Lower lobe of right lung (tissue), 2 donors: ENCODE data around the gene NDUFS3. TPM values are rescaled to one million over a fixed set of nuclear protein-coding genes. Genes with fewer than 3 reads are reported as not detected.
"Not testable (repeated sequence)": the region's sequence is repeated elsewhere in the genome, so short reads cannot be mapped to it uniquely, and the experiment has no call there.

Experiments
- ATAC-seq, 2 donors: fragments of 200-7000 bp; cut with Tn5 transposase; one replicate each; pipeline ENCODE4 v1.9.1; 2020 to 2022; ENCODE audit warnings: mild to moderate bottlenecking in 2 of 2, moderate library complexity in 2 of 2
- DNase-seq: peaks from one replicate; pipeline ENCODE4 v3.0.0-alpha.2; 2020
- H3K27ac ChIP-seq: fragments of 200-600 bp; one replicate; pipeline ENCODE4 v1.8.0; 2022
- H3K27me3 ChIP-seq: fragments of 200-600 bp; one replicate; pipeline ENCODE4 v1.8.0; 2022; ENCODE audit warnings: low read depth
- H3K36me3 ChIP-seq: fragments of 200-600 bp; one replicate; pipeline ENCODE4 v1.8.0; 2022; ENCODE audit warnings: mild to moderate bottlenecking
- H3K4me1 ChIP-seq: fragments of 200-600 bp; one replicate; pipeline ENCODE4 v1.8.0; 2022
- H3K4me3 ChIP-seq: fragments of 200-600 bp; one replicate; pipeline ENCODE4 v1.8.0; 2022; ENCODE audit warnings: mild to moderate bottlenecking
- H3K9me3 ChIP-seq: fragments of 200-600 bp; one replicate; pipeline ENCODE4 v1.8.0; 2022
- CTCF ChIP-seq: fragments of 200-600 bp; IDR thresholded peaks from one replicate; pipeline ENCODE4 v1.8.0; 2022; ENCODE audit warnings: antibody characterized with exemption, mild to moderate bottlenecking
- intact Hi-C: fragments of 100-400 bp; cut with DNase I; formaldehyde crosslinking; loops from one replicate; pipeline ENCODE4 v1.11.0; 2022
- long read RNA-seq: library from polyadenylated mRNA; unstranded; transcript quantifications from one replicate; pipeline ENCODE4 v2.0.0, GENCODE V29; 2021
- total RNA-seq: library from RNA; stranded (reverse); fragmentation: NEBNext Ultra II Directional; extraction: Animal tissue kit (Norgen Biotek cat#: 25700); gene quantifications from one replicate; pipeline ENCODE4 v1.2.1, GENCODE V29; 2021
- donor health status: DM: no; HTN: yes; CAD: no; lungs with severe emphysema.

NDUFS3 gene
- 79.0 TPM for total RNA-seq
- long read RNA-seq, transcript NDUFS3-201 (7 exons, 958 nt), result major isoform, 35 of 50 reads
- long read RNA-seq, partial matches to known transcripts, result 3 of 50 reads
- long read RNA-seq, other reads (novel, unspliced or antisense), result 12 of 50 reads

DNA sequence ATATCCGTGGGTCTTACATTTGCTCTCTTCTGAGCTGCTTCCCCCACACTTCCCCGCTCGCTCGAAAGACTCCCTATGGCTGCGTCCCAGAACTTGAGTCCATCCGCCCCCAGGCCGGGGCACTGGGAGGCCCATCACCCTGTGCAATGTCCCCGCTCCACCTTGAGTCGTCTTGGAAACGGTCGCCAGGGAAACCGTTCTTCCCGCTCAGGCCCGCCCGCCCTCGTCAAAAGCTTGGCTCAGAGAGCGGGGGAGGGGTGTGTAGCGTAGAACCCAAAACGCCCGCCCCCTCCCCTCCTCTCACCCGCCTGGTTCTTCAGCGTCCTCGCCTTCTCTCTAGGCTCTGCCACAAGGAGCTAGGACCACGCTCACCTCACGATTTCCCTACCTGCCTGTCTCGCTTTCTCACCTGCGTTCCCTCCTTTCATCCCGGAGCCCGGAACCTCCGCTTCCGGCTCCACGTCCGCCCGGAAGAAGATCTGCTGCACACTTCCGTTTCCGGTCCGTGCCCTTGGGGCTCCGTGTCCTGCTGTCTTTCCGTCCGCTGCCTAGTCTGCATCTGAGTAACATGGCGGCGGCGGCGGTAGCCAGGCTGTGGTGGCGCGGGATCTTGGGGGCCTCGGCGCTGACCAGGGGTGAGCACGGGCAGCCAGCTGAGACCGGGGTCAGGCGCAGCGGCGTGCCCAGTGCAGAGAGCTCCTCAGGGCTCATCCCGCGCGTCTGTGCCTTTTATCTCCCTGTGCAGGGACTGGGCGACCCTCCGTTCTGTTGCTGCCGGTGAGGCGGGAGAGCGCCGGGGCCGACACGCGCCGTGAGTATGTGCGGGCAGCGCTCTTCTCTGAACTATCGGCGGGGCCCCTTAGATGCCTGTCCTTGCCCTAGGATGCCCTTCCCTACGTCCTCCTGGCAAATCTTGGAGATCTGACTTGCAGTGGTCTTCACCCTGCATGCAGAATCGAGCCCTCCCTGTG lies at the start of gene NDUFS3, which contains the start of gene KBTBD4:
TSS of gene NDUFS3 (plus strand) at position 551 of the 971 bp plus-strand sequence. CDS start at position 569, 18 bp downstream.
TSS of gene KBTBD4 (minus strand) at position 447 of the 971 bp plus-strand sequence. CDS start at position 428, 19 bp downstream.
- Histone ChIP-seq H3K9me3 (no peaks in the 10 kb centered on the region), H3K36me3 (peaks cover 74% of the 10 kb centered on the region), H3K27me3 (no peaks in the 10 kb centered on the region), H3K4me3 (peak within 1 kb of the TSS; percentile 86), H3K4me1 (peaks cover 31% of the 10 kb centered on the region), H3K27ac (peak within 1 kb of the TSS; percentile 84)
- TF ChIP-seq CTCF, result no peak
- ATAC-seq (peak; percentile 97), DNase-seq (peak; percentile 91)
- intact Hi-C loops, result no loop called here

- intact Hi-C loops, result loop anchor here (10.0 kb wide), 1 partner anchor 55 kb away; no protein-coding TSS in a partner anchor
Measured at GRCh38 chr11:47529951-47530350, 48.9 kb upstream of the NDUFS3 start.

DNA sequence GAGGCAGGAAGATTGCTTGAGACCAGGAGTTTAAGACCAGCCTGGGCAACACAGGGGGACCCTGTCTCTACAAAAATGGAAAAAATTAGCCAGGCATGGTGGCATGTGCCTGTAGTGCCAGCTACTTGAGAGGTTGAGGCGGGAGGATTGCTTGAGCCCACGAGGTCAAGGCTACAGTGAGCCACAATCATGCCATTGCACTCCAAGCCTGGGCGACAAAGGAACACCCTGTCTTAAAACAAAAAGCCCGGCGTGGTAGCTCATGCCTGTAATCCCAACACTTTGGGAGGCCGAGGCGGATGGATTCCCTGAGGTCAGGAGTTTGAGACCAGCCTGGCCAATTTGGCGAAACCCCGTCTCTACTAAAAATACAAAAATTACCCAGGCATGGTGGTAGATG lies 48.2 kb upstream of the NDUFS3 start:
- not testable (repeated sequence) for H3K27ac ChIP-seq, H3K27me3 ChIP-seq, H3K9me3 ChIP-seq, H3K4me3 ChIP-seq, ATAC-seq, DNase-seq
- H3K4me1 ChIP-seq, result peaks cover 55% of the 10 kb centered on the region
- peaks cover 17% of the 10 kb centered on the region for H3K36me3 ChIP-seq
- intact Hi-C loops, result loop anchor here (10.0 kb wide), 1 partner anchor 56 kb away; no protein-coding TSS in a partner anchor

More at GRCh38 chr11:47529951-47530350, 48.9 kb upstream of the NDUFS3 start:
- peaks cover 12% of the 10 kb centered on the region for H3K36me3 ChIP-seq
- no peaks in the 10 kb centered on the region for H3K9me3 ChIP-seq
- no peak overlapping the region for H3K27ac ChIP-seq
- no peak for TF ChIP-seq CTCF
- no peak for DNase-seq
- no peak overlapping the region for H3K4me3 ChIP-seq
- H3K4me1 ChIP-seq, result peaks cover 59% of the 10 kb centered on the region
- no peak for ATAC-seq
- no peaks in the 10 kb centered on the region for H3K27me3 ChIP-seq

DNA sequence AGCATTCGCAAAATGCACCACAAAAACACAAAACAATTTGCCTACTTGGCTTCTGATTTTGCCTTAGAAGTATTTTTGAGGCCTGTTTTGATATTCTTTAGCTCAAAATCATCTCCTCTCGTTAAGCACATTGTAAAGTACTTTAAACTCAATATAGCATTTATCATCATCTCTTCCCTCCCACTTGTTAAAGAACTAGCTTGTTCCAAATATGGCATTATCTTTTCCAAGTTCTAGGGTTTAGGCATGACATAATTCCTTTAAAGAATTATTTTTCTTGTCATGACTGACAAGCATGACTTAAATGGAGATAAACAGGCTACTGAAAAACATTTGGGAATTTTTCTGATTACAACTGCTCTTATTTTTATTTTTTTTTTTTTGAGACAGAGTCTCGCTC lies 47.2 kb upstream of the NDUFS3 start:
- Histone ChIP-seq H3K4me3 (no peak overlapping the region), H3K36me3 (peaks cover 12% of the 10 kb centered on the region), H3K27ac (no peak overlapping the region), H3K27me3 (no peaks in the 10 kb centered on the region), H3K4me1 (peaks cover 53% of the 10 kb centered on the region), H3K9me3 (no peaks in the 10 kb centered on the region)
- intact Hi-C loops, result loop anchor here (10.0 kb wide), 1 partner anchor 57 kb away; no protein-coding TSS in a partner anchor
- DNase-seq (no peak), ATAC-seq (no peak)
- no peak for TF ChIP-seq CTCF

- Histone ChIP-seq H3K4me3 (no peak overlapping the region), H3K9me3 (no peaks in the 10 kb centered on the region), H3K27ac (no peak overlapping the region), H3K36me3 (peaks cover 12% of the 10 kb centered on the region), H3K27me3 (no peaks in the 10 kb centered on the region), H3K4me1 (peaks cover 55% of the 10 kb centered on the region)
- ATAC-seq (peak; percentile 49 to 56), DNase-seq (no peak)
- intact Hi-C loops, result loop anchor here (10.0 kb wide), 1 partner anchor 58 kb away; no protein-coding TSS in a partner anchor
- no peak for TF ChIP-seq CTCF
Measured at GRCh38 chr11:47532597-47533213, 46.2 kb upstream of the NDUFS3 start.
